GM18861 (cell line): ENCODE results near the gene NBAS.

ENCODE experiments used
- ATAC-seq: cut with Tn5 transposase; IDR thresholded peaks from one replicate; pipeline ENCODE4 v1.9.1; 2021; ENCODE audit not compliant: unreplicated experiment

Gene NBAS

DNA sequence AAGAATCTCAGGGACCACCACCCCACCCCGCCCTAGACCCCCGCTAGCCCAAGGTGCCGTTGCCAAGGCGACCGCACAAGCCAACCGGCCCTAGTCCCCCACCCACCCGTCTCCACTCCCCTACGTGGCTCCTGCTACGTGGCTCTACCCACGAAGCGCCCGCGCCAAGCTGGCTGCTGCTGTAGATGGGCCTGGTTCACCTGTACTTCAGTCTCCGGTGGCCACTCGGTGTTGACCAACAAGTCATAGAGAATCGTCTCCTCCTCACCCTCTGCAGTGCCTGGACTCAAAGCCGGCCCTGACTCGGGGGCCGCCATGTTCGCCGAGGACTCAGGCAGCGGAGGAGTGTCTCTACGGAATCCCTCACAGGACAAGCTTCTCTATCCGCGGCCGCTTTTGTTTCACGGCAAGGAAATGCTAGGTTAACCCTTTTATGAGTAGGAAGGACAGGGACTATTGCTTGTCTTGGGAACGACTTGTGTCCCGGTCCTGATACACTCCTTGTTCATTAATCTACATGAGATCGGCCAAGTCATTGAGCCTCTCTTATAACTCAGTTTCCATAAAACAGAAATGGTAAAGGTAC is at the start of gene NBAS:
Gene NBAS (minus strand): TSS at position 347 of the 586 bp plus-strand sequence. CDS start 30 bp downstream, at position 317.
- peak; percentile 85 for ATAC-seq

DNA sequence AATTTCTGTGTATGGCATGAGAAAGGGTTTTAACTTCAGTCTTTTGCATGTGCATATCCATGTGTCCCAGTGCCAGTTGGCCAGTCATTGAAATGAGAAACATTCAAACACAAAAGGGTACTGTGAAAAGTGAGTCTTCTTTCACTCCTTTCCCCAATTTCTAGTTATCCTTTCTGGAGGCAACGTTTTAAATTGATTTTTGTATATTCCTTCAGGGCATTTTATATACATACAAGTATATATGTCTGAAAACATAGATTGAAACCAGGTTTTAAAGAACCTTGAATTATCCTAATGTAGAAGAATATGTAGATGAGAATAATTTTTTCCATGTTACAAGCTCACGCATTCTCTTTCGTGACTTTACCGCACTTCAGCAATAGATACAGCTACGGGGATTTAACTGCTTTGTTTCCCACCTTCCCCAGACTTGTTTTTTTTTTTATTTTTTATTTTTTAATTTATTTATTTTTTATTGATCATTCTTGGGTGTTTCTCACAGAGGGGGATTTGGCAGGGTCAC is 49.4 kb upstream of the NBAS start:
- ATAC-seq: no peak

DNA sequence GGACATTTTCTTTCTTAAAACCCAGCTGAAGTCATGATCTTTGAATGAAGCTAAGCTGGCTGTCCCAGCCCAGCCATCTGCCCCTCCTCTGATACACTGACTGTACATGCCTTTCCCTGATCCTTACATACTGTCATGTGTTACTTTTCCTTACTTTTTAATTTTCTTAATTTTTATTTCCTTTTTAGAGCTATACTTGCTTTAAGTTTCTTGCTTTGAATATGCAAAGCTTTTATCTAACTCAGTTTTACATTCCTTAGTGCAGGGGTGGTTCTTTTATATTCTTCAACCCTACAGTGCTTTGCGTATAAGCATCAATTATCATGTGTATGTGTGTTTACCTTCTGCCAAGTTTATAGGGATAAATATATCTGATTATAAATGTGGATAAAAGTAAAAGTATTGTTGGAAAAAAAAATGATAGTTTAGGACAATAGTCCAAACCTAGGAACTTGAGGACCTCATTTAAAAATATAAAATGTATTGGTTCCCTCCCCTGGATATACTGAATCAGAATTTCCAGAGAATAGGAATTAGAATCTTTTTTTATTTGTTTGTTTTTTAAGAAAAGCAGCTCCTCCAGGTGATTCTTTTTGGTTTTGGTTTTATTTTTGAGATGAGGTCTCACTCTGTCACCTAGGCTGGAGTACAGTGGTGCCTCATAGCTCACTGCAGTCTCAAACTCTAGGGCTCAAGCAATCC is 48.4 kb upstream of the NBAS start:
- no peak for ATAC-seq

DNA sequence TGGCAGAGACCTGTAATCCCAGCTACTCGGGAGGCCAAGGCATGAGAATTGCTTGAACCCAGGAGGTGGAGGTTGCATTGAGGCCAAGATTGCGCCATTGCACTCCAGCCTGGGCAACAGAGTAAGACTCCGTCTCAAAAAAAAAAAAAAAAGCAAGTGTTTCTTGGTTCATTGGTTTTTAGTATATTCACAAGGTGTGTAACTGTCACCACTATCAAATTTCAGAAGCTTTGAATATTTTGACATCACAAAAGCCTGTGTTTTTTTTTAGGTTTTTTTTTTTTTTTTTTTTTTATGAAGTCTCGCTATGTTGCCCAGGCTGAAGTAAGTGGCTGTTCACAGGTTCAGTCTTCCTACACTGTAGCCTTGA is 47.2 kb upstream of the NBAS start:
- ATAC-seq: no peak

DNA sequence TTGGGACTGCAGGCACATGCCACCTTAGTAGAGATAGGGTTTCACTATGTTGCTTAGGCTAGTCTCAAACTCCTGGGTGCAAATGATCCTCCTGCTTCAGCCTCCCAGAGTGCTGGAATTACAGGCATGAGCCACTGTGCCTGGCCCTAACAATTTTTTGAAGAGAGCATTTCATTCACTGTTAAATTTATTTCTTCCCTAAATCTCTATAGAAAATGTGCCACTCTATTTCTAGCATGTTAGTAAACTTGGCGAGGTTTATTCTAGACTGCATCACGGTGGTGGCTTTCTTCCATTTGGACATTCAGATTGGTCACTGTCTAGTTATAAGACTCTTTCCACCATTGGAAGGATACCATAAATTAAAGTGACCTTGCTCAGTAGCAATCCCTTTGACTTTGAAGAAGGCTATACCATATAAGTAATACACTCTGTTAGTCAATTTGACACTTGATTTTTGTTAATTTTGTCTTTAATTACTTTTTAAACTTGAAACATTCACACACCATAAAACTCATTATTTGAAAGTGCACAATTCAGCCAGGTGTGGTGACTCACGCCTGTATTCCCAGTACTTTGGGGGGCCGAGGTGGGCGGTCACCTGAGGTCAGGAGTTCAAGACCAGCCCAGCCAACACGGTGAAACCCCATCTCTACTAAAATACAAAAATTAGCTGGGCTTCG is 46.7 kb upstream of the NBAS start:
- no peak for ATAC-seq

DNA sequence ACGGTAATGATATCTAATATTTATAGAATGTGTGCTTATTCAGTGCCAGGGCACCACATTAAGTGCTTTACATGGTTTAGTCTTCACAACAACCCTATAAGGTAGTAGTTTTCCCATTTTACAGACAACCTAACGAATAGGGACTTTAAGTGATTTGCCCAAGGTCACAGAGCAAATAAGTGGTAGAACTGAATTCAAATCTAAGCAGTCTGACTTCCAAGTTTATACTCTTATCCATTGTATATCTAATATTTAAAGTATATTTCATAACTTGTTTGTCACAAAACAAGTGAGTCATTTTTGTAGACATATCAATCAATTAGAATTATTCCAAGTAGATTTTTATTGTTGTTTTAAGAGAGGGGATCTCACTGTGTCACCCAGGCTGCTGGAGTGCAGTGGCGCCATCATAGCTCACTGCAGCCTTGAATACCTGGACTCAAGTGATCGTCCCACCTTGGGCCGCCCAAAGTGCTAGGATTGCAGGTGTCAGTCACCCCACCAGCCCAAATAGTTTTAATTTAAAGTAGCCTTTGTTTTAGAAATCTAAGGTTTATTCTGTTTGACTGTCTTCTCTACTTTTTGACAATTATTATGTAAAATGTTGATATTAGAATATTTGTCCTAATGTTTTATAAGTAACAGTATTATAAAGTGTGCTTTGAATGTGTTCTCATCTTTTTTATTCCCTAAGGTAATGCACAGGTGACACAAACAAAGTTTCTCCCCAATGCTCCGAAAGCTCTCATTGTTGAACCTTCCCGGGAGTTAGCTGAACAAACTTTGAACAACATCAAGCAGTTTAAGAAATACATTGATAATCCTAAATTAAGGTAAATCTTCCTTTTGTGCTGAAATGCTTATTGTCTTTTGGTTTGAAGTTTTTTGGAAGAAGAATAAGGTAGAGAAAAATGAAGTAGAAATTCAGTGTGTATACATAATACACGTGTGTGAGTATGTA is 45.6 kb upstream of the NBAS start:
- no peak for ATAC-seq

DNA sequence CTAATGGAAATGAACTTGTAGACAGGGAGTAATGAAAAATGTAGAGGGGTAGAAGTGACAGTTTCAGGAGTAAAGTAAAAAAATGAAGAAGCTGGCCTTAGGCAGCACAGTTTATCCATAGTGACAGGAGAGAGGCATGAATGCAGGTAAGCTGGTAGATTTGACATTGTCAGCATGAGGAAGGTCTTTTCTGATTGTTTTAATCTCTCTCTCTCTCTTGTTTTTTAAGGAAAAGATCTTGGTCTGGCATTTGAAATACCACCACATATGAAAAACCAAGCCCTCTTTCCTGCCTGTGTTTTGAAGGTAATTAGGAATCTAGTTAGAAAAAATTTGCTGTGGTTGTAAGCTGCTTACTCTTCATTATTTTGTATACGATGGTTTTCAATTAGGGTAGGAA is 44.6 kb upstream of the NBAS start:
- no peak for ATAC-seq

DNA sequence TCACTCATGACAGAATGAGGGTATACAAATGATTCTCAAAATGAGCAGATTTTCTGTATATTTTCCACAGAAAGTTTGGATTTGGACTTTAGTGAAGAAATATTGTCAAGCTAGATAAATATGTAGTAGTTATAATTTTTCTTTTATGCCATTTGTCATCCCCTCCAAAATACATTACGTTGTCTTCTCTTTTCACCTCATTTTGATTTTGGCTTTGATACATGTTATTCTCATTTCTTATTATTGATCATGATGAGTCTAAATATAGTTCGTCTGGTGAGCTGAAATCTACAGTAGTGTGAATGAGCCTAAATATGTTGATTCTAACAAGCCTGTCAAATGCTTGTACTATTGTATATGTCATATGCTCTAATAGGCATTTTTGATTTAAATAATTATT is 42.8 kb upstream of the NBAS start:
- ATAC-seq: no peak

DNA sequence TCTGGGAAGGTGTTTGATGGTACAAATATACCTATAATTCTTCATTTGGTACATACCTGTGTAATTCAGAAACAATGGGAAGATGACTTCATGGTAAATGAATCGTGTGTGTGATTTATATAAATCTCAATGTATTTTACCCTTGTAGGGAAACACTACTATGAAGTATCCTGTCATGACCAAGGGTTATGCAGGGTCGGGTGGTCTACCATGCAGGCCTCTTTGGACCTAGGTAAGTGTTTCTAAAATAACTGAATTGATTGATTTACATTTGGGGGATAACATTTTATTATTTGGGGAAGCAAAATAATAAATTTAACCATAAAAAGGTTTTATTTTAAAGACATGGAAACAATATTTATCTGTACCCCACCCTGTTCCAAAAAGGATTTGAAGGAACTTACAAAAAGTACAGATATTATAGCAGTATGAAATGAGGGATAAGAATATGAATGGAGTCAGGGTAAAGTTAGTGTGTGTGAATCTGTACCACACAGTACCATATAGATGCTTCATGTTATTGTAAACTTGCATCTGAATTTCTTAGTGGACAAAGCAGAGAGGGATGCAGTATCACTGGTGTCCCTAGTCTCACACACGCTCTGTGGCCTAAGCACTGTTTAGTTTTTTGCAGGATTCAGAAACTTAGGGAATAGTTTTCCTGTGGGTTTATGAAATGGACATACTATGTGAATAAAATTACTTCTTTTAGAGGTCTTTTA is 42.1 kb upstream of the NBAS start:
- ATAC-seq: no peak

DNA sequence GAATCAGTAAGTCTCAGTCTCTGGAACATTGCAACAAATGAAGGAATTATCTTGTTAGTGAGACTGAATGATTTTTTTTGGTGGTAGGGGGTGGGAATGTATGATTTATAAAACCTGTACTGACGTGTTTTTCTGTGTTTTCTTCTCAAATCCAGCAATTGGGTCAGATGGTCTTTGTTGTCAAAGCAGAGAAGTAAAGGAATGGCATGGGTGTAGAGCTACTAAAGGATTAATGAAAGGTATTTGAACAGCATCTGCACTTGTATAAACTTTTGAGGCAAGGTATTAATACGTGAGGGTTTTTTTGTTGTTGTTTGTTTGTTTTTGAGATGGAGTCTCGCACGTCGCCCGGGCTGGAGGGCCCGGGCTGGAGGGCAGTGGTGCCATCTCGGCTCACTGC is 41.3 kb upstream of the NBAS start:
- ATAC-seq: no peak

DNA sequence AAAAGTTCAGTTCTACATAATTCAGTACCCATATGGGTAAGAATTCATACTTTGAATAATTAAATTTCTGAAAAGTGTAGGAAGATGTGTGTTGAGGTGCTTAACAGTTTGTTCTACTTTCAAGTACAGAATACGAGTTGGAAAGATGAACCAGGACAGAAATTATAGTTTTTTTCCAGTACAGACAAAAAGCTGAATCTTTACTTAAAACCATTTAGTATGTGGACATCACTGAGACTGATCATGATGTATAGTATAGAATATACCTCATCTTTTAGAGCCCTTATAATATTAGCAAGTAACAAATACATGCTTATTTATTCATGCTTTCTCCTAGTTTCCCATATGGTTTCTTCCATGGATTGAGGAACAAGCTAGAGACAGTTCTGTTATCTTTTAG is 40.5 kb upstream of the NBAS start:
- no peak for ATAC-seq

DNA sequence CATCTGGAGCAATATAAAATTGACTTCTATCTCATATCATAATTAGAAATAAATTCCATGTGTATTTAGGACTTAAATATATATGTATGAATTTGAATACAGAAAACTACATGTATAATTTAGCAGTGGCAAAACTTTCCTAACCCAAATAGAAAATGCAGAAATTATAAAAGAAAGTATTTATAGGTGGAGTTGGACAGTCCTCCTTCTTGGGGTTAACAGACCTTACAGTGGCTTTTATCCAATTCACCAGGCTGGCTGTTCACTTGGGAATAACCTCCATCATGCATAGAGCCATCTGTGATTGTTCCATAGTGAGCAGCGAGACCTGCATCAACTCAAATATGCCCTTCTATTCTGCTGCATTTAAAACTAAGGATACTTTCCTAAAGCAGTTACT is 38.9 kb upstream of the NBAS start:
- no peak for ATAC-seq

DNA sequence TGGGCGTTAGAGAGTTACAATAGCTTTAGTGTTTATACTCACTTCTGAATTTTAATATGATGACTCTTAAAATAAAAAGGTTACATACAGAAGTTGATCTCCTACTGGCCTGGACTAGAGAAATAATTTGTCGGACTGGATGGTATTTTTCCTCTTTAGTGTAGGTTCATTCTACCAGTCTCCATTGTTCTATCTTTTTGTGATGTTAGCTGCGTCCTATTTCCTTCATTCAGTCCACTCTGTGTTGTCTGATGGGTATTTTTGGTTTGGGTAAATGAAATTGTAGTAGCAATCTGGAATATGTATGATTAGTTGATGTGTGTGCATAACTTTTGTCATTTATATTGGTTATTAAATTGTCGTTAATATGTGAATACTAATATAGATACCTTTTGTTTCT is 35.8 kb upstream of the NBAS start:
- no peak for ATAC-seq

DNA sequence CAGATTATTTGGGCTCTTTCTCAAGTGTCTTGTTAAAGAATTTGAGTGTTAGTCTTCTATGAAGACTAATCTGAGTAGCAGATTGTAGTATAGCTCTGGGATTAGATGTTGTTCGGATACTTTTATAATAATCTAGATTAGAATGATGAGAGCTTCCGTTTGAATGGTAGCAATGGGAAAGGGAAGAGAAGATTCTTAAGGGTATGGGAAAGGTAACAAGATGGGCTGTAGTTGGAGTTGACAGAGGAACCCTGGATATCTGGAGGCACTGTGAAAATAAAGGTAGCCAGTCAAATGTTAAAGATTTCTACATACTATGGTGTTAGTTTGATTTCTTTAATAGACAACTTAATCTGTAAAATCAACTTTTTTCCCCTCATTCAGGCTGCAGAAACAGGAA is 35.2 kb upstream of the NBAS start:
- ATAC-seq: no peak

DNA sequence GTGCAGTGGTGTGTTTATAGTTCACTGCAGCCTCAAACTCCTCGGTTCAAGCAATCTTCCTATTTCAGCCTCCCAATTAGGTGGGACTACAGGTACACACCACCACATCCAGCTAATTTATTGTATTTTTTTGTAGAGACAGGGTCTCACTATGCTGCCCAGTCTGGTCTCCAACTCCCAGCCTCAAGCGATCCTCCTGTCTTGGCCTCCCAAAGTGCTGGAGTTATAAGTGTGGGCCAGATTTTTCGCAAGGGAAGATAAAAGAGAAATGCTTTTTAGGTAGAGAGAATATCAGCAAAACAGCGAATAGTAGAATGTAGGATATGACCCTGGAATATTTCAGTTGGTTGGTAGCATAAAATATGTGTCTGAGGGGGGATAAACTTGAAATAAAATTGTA is 34.8 kb upstream of the NBAS start:
- no peak for ATAC-seq

DNA sequence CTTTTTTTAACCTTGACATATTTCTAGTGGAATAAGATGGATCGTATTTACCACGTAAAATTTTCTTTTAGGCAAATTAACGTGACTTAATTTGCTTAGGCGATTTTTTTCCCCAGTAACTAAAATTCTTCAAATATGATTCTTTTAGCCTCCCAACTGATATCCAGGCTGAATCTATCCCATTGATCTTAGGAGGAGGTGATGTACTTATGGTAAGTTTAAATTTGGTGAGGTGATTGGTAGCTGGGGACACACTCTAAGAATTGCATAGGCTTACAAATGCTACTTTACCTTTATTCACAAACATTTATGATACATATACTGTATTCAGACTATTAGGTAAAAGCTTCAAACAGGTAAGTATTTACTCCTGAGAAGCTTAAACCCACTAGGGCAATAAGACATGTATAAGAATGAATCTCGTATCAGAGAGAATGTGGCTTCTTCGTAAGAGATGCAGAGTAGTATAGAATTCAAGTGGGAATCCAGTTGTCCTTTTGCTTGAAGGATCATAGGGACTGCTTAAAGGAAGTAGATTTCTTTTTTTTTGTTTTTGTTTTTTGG is 34.3 kb upstream of the NBAS start:
- no peak for ATAC-seq

DNA sequence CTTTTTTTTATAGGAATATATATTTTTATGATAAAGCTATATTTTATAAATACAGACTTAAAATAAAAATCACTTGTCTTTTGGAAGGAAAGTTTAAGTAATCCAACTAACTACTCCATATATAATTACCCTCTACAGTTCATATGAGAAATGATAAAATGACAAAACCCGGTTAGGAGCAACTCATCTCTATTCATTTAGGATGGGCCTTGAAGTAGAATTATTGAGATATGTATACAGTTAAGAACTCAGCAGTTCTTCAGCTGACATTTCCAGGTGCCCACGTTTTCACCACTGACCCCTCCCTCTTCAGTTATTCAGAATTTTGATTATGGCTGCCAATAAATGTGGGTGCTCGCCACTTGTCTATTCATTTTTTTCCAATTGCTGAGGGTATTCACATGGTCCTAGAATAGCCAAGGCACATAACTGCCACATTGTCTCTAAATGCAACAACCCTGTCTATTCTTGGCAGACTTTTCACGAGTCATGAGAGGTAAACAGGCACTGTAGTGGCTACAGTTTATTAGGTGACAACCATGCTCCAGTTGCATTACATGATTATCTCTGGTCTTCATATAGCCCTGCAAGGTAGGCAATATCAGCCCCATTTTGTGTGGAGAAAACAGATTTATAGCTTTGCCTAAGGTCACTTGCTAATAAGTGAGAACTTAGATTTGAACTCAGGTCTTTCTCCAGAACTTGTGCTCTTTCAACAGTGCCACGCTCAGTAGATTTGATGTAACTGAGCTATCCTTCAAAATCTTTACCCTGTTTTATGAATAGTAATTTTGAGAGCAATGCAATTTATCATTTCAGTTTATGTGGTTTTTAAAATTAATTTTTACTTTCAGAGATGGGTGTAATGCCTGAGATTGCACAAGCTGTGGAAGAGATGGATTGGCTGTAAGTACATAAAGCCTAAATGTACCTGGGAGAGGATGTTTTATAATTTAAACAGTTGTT is 33.4 kb upstream of the NBAS start:
- no peak for ATAC-seq

DNA sequence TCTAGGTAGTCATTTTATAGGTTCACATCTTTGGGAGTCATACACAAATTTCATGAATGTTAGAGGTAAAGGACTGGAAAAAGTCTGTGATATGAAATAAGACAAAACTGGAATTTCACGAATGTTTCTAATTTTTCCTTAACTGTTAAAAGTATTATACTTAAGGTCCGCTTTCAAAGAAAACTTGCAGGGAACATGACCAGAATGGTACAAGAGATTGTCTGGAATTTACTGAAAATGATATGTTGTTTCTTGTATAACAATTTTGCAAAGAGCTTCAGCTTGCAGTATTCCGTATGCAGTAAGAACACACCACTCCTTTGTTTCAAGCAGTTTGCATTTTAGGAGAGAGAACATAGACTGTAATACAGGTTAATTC is 32.2 kb upstream of the NBAS start:
- no peak for ATAC-seq
